HFFc6 (cell line): ENCODE results near the gene CAV1. TPM values are rescaled to one million over a fixed set of nuclear protein-coding genes. Genes with fewer than 3 reads are reported as not detected.

Experiments used
- DNase-seq: peaks from one replicate; pipeline ENCODE4 v3.0.0-alpha.2; 2018
- H3K27ac Mint-ChIP-seq: 2 replicates; pipeline ENCODE4 v1.8.0; 2020; ENCODE audit warnings: mild to moderate bottlenecking, mixed read lengths
- H3K27me3 Mint-ChIP-seq: 2 replicates; pipeline ENCODE4 v1.8.0; 2021; ENCODE audit warnings: mild to moderate bottlenecking, moderate library complexity, mixed read lengths; ENCODE audit not compliant: insufficient read depth
- H3K36me3 Mint-ChIP-seq: 2 replicates; pipeline ENCODE4 v1.8.0; 2021; ENCODE audit warnings: low read depth, mixed read lengths
- H3K4me1 Mint-ChIP-seq: 2 replicates; pipeline ENCODE4 v1.8.0; 2020; ENCODE audit warnings: low read depth, mixed read lengths
- H3K4me3 Mint-ChIP-seq: 2 replicates; pipeline ENCODE4 v1.8.0; 2020; ENCODE audit warnings: mild to moderate bottlenecking, moderate library complexity, mixed read lengths
- H3K9me3 Mint-ChIP-seq: 2 replicates; pipeline ENCODE4 v1.8.0; 2020; ENCODE audit warnings: mild to moderate bottlenecking, mixed read lengths
- CTCF ChIP-seq: fragments of 200-600 bp; sonication (generic); IDR thresholded peaks from 2 replicates; pipeline ENCODE4 v1.5.0; 2021; ENCODE audit warnings: antibody characterized with exemption, mild to moderate bottlenecking
- total RNA-seq, 6 experiments: library from RNA; stranded (reverse); fragmentation: NEBNext Ultra II Directional; extraction: Animal tissue kit (Norgen Biotek cat#: 25700); gene quantifications; 2 replicates in 1 of 6; 3 replicates in 5 of 6; pipeline ENCODE4 v1.2.3, GENCODE V29; 2021

The CAV1 gene
- total RNA-seq, 6 experiments from 2014 or later, result 938 to 1,171 (median 1,076) TPM

- Mint-ChIP-seq H3K36me3 (peaks cover 15% of the 10 kb centered on the region), H3K4me3 (peak overlapping the region; percentile 59), H3K4me1 (peaks cover 47% of the 10 kb centered on the region), H3K27me3 (peaks cover 7% of the 10 kb centered on the region), H3K9me3 (no peaks in the 10 kb centered on the region), H3K27ac (peak overlapping the region; percentile 84)
- DNase-seq, result peak; percentile 78
- TF ChIP-seq CTCF, result no peak
Observed at GRCh38 chr7:116522247-116522646, 2.6 kb upstream of the CAV1 start.

- peak overlapping the region; percentile 98 for H3K27ac Mint-ChIP-seq
- H3K4me1 Mint-ChIP-seq, result peaks cover 61% of the 10 kb centered on the region
- DNase-seq, result no peak
- H3K27me3 Mint-ChIP-seq, result peaks cover 10% of the 10 kb centered on the region
- peaks cover 35% of the 10 kb centered on the region for H3K36me3 Mint-ChIP-seq
- peak overlapping the region; percentile 96 for H3K4me3 Mint-ChIP-seq
- no peak for TF ChIP-seq CTCF
- H3K9me3 Mint-ChIP-seq, result no peaks in the 10 kb centered on the region
Observed at GRCh38 chr7:116524221-116524608, 621 bp upstream of the CAV1 start.

GRCh38 chr7:116525298-116525912 is 569 bp downstream of the CAV1 start:
- peaks cover 10% of the 10 kb centered on the region for H3K27me3 Mint-ChIP-seq
- H3K4me1 Mint-ChIP-seq, result peaks cover 63% of the 10 kb centered on the region
- H3K36me3 Mint-ChIP-seq, result peaks cover 47% of the 10 kb centered on the region
- no peak for TF ChIP-seq CTCF
- H3K27ac Mint-ChIP-seq, result peak overlapping the region; percentile 98
- no peak for DNase-seq
- H3K4me3 Mint-ChIP-seq, result peak overlapping the region; percentile 96
- no peaks in the 10 kb centered on the region for H3K9me3 Mint-ChIP-seq

- Mint-ChIP-seq H3K4me3 (peak overlapping the region; percentile 96), H3K36me3 (peaks cover 55% of the 10 kb centered on the region), H3K4me1 (peaks cover 66% of the 10 kb centered on the region), H3K27ac (peak overlapping the region; percentile 98), H3K9me3 (no peaks in the 10 kb centered on the region), H3K27me3 (peaks cover 10% of the 10 kb centered on the region)
- peak; percentile 90 for DNase-seq
- peak; percentile 92 for TF ChIP-seq CTCF
Observed at GRCh38 chr7:116525913-116526861, 1.4 kb downstream of the CAV1 start.

GRCh38 chr7:116526897-116527296 is 2.1 kb downstream of the CAV1 start:
- no peak for DNase-seq
- Mint-ChIP-seq H3K4me3 (peak overlapping the region; percentile 96), H3K27ac (peak overlapping the region; percentile 98), H3K27me3 (peaks cover 10% of the 10 kb centered on the region), H3K36me3 (peaks cover 62% of the 10 kb centered on the region), H3K4me1 (peaks cover 66% of the 10 kb centered on the region), H3K9me3 (no peaks in the 10 kb centered on the region)
- TF ChIP-seq CTCF, result no peak
